ENCODE results near the gene UCN2. TPM values are rescaled to one million over a fixed set of nuclear protein-coding genes. Genes with fewer than 3 reads are reported as not detected.

UCN2 gene
- total RNA-seq, 2 experiments from 2014 or later, result 0.16 TPM; not detected in 1

DNA sequence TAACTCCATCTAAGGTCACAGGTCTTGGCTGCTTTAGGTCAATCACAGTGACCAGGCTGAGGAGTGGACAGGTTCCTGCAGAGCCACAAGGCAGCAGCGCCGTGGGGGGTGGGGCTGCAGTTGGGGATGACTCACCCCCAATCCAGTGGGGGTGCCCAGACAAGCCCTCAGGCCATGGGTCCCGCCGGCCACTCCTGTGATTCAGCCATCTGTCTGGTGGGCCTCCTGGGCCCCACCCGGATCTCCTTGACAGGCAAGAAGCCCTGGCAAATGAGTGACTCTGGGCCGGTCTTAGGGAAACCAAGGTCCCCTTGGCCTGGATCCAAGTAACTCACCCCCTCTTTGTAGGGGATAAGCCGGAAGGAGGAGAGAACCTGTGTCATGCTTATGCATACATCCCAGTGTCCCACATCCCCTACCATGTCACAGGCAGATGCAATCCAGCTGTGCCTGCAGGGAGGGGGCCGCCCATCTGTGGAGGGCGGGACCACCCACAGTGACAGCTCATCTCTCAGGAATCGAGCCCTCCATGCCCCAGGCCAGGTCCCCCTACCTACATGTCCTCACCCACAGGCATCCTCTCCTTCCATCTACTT lies 32.0 kb upstream of the UCN2 start:
- H3K27ac ChIP-seq (ENCODE audit: low read depth, low read length, poor library complexity, severe bottlenecking), result no peak overlapping the region
- H3K9me2 ChIP-seq (ENCODE audit: insufficient read depth, low read length), result no peaks in the 10 kb centered on the region
- no peak overlapping the region for H3K4me3 ChIP-seq (ENCODE audit: low read depth, low read length, poor library complexity, severe bottlenecking)
- no peaks in the 10 kb centered on the region for H3K9me3 ChIP-seq (ENCODE audit: low read length)
- intact Hi-C loops (cut with micrococcal nuclease; ENCODE audit: unreplicated experiment), result no loop called here
- no peak for DNase-seq (ENCODE audit: low spot score)
- H3K4me2 ChIP-seq (ENCODE audit: low read length), result no peak overlapping the region
- no peaks in the 10 kb centered on the region for H3K4me1 ChIP-seq (ENCODE audit: insufficient read depth, low read length, poor library complexity, severe bottlenecking)
- ChIA-PET CTCF (ENCODE audit: unreplicated experiment) (no interaction called here), POLR2A (no interaction called here)
- BruUV-seq (replicated peaks), result no TSS peak
- no peak for TF ChIP-seq EZH2phosphoT487 (IDR thresholded peaks at IDR 0.05; ENCODE audit: borderline replicate concordance, low read depth, low read length)
- no peak overlapping the region for H2AFZ ChIP-seq (ENCODE audit: low read length)
- peaks cover 34% of the 10 kb centered on the region for H3K36me3 ChIP-seq (ENCODE audit: insufficient read depth, low read length)
- no peaks in the 10 kb centered on the region for H3K79me2 ChIP-seq (ENCODE audit: insufficient read depth, low read depth, low read length)
- H4K20me1 ChIP-seq (ENCODE audit: insufficient read depth, low read length), result no peaks in the 10 kb centered on the region

DNA sequence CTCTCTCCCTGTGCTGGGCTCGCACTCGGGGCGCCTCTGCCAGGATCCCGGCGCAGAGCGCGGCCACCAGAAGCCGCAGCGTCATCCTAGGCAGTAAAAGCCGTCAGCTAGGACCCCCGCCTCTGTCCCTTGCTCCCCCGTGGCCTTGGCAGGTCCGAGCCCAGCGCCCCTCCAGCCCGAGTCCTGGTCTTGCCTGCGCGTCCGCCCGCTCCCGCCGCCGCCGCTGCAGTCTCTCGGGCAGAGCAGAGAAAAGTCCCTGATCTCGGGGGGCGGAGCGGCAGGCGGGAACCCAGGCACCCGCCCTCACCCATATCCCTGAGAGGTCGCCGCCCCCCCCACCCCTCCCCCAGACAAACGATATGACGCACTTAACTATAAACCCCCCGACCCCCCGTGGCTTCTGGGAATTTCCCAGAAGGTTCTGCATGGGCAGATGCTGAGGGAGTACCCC lies 31.5 kb upstream of the UCN2 start, which contains the start of gene COL7A1:
COL7A1 (minus strand) TSS at position 255 of the 451 bp plus-strand sequence; CDS start at position 85, 170 bp downstream.
- no peaks in the 10 kb centered on the region for H3K4me1 ChIP-seq (ENCODE audit: insufficient read depth, low read length, poor library complexity, severe bottlenecking)
- ChIA-PET CTCF (ENCODE audit: unreplicated experiment) (no interaction called here), POLR2A (no interaction called here)
- TF ChIP-seq EZH2phosphoT487 (IDR thresholded peaks at IDR 0.05; ENCODE audit: borderline replicate concordance, low read depth, low read length), result no peak
- TF ChIP-seq, protein P1, sequence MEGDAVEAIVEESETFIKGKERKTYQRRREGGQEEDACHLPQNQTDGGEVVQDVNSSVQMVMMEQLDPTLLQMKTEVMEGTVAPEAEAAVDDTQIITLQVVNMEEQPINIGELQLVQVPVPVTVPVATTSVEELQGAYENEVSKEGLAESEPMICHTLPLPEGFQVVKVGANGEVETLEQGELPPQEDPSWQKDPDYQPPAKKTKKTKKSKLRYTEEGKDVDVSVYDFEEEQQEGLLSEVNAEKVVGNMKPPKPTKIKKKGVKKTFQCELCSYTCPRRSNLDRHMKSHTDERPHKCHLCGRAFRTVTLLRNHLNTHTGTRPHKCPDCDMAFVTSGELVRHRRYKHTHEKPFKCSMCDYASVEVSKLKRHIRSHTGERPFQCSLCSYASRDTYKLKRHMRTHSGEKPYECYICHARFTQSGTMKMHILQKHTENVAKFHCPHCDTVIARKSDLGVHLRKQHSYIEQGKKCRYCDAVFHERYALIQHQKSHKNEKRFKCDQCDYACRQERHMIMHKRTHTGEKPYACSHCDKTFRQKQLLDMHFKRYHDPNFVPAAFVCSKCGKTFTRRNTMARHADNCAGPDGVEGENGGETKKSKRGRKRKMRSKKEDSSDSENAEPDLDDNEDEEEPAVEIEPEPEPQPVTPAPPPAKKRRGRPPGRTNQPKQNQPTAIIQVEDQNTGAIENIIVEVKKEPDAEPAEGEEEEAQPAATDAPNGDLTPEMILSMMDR (conservative IDR thresholded peaks at IDR 0.05; ENCODE audit: low read length), result no peak
- no peak within 1 kb of the TSS for H3K4me2 ChIP-seq (ENCODE audit: low read length)
- H3K9me2 ChIP-seq (ENCODE audit: insufficient read depth, low read length), result no peaks in the 10 kb centered on the region
- no peak within 1 kb of the TSS for H3K4me3 ChIP-seq (ENCODE audit: low read depth, low read length, poor library complexity, severe bottlenecking)
- H4K20me1 ChIP-seq (ENCODE audit: insufficient read depth, low read length), result no peaks in the 10 kb centered on the region
- H3K36me3 ChIP-seq (ENCODE audit: insufficient read depth, low read length), result peaks cover 29% of the 10 kb centered on the region; the same call in 1 of the 2 replicates
- BruUV-seq (replicated peaks), result no TSS peak
- H3K79me2 ChIP-seq (ENCODE audit: insufficient read depth, low read depth, low read length), result no peaks in the 10 kb centered on the region
- no peak within 1 kb of the TSS for H3K27ac ChIP-seq (ENCODE audit: low read depth, low read length, poor library complexity, severe bottlenecking)
- intact Hi-C loops (cut with micrococcal nuclease; ENCODE audit: unreplicated experiment), result no loop called here
- no peaks in the 10 kb centered on the region for H3K9me3 ChIP-seq (ENCODE audit: low read length)
- DNase-seq (ENCODE audit: low spot score), result no peak
- H2AFZ ChIP-seq (ENCODE audit: low read length), result no peak within 1 kb of the TSS

DNA sequence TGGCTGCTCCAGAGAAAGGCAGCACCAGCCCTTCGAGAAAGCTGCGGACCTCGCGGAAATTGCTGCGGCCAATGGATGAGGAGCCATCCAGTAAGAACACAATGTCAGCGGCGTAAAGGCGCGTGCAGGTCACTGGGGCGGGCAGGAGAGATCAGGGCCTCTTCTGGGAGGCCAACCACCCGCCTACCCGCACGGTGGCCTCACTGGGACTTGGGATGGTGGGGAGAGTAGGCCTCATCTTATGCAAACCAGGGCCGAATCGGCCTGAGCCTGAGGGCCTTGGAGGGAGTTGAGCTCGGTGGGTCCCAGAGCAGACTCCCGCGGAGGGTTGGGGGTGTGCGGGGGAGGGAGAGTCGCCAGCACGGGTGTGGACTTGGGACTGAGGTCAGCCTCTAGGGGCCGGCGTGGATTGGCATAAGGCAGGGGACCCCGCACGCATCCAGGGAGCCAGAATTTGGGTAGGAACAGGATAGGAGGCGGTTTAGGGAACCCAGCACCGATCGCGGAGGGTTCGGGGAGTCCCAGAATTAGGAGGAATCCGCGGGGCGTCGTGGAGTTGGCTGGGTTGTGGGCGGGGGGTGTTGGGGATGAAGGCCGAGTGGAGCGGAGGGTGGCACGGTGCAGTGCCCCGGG lies 31.0 kb upstream of the UCN2 start:
- Histone ChIP-seq H3K9me3 (ENCODE audit: low read length) (no peaks in the 10 kb centered on the region), H3K79me2 (ENCODE audit: insufficient read depth, low read depth, low read length) (no peaks in the 10 kb centered on the region), H3K4me2 (ENCODE audit: low read length) (no peak overlapping the region), H3K27ac (ENCODE audit: low read depth, low read length, poor library complexity, severe bottlenecking) (no peak overlapping the region), H3K4me1 (ENCODE audit: insufficient read depth, low read length, poor library complexity, severe bottlenecking) (no peaks in the 10 kb centered on the region), H3K36me3 (ENCODE audit: insufficient read depth, low read length) (peaks cover 23% of the 10 kb centered on the region; the same call in 1 of the 2 replicates), H3K4me3 (ENCODE audit: low read depth, low read length, poor library complexity, severe bottlenecking) (no peak overlapping the region), H4K20me1 (ENCODE audit: insufficient read depth, low read length) (no peaks in the 10 kb centered on the region), H3K9me2 (ENCODE audit: insufficient read depth, low read length) (no peaks in the 10 kb centered on the region), H2AFZ (ENCODE audit: low read length) (no peak overlapping the region)
- CTCF ChIA-PET (ENCODE audit: unreplicated experiment), result no interaction called here
- POLR2A ChIA-PET, result no interaction called here
- no peak for TF ChIP-seq EZH2phosphoT487 (IDR thresholded peaks at IDR 0.05; ENCODE audit: borderline replicate concordance, low read depth, low read length)
- TF ChIP-seq, protein P1 (conservative IDR thresholded peaks at IDR 0.05; ENCODE audit: low read length), result no peak
- intact Hi-C loops (cut with micrococcal nuclease; ENCODE audit: unreplicated experiment), result no loop called here
- no peak for DNase-seq (ENCODE audit: low spot score)
- no TSS peak for BruUV-seq (replicated peaks)

Measured in OCI-LY7 (cell line).